Osteoblast (primary cell): ENCODE results near the gene PDIA2. TPM values are rescaled to one million over a fixed set of nuclear protein-coding genes. Genes with fewer than 3 reads are reported as not detected.
"Not testable (repeated sequence)": the region's sequence is repeated elsewhere in the genome, so short reads cannot be mapped to it uniquely, and the experiment has no call there.

Source experiments
- DNase-seq: peaks from one replicate; pipeline ENCODE4 v3.0.0; 2011; ENCODE audit warnings: low spot score, mixed read lengths; ENCODE audit not compliant: insufficient read length; ENCODE audit errors: missing footprints
- H2AFZ ChIP-seq: 2 replicates; pipeline ENCODE4 v1.6.0; 2011; ENCODE audit warnings: mild to moderate bottlenecking, low read length
- H3K27ac ChIP-seq: 2 replicates; pipeline ENCODE4 v1.5.1; 2011; ENCODE audit warnings: mild to moderate bottlenecking, low read depth, low read length, moderate library complexity
- H3K27me3 ChIP-seq: 2 replicates; pipeline ENCODE4 v1.6.0; 2012; ENCODE audit warnings: mild to moderate bottlenecking, control low read depth, inconsistent platforms, low read length, moderate library complexity; ENCODE audit not compliant: insufficient read depth
- H3K36me3 ChIP-seq: 2 replicates; pipeline ENCODE4 v1.5.1; 2011; ENCODE audit warnings: mild to moderate bottlenecking, low read length, control low read depth, moderate library complexity; ENCODE audit not compliant: insufficient read depth
- H3K4me1 ChIP-seq: 2 replicates; pipeline ENCODE4 v1.5.1; 2011; ENCODE audit warnings: mild to moderate bottlenecking, low read length, control low read depth, moderate library complexity; ENCODE audit not compliant: insufficient read depth
- H3K4me2 ChIP-seq: 2 replicates; pipeline ENCODE4 v1.6.0; 2011; ENCODE audit warnings: mild to moderate bottlenecking, low read length; ENCODE audit not compliant: insufficient read depth
- H3K4me3 ChIP-seq: fragments of 200-600 bp; sonication (generic); 3 replicates; pipeline ENCODE4 v1.5.1; 2012; ENCODE audit warnings: mild to moderate bottlenecking, low read length, inconsistent platforms; ENCODE audit not compliant: insufficient read depth
- H3K79me2 ChIP-seq: 2 replicates; pipeline ENCODE4 v1.6.0; 2012; ENCODE audit warnings: mild to moderate bottlenecking, low read length, control low read depth, inconsistent platforms; ENCODE audit not compliant: insufficient read depth
- H3K9me3 ChIP-seq: 2 replicates; pipeline ENCODE4 v1.5.1; 2011; ENCODE audit warnings: low read depth, low read length, control low read depth
- H4K20me1 ChIP-seq: 2 replicates; pipeline ENCODE4 v1.6.0; 2012; ENCODE audit warnings: mild to moderate bottlenecking, low read length, control low read depth; ENCODE audit not compliant: insufficient read depth
- total RNA-seq: library from RNA; depleted of rRNA; stranded (reverse); fragments of >200 nt; gene quantifications from 2 replicates; pipeline ENCODE4 v1.2.3, GENCODE V29; 2012
- TF ChIP-seq, protein P1 (sequence below): IDR thresholded peaks from 2 replicates; pipeline ENCODE4 v1.5.1; 2011; ENCODE audit warnings: mild to moderate bottlenecking, low read depth, low read length, moderate library complexity; ENCODE audit errors: extremely low read depth

The PDIA2 gene
- total RNA-seq, 1 donor = not detected

- no peaks in the 10 kb centered on the region for H3K36me3 ChIP-seq
- H4K20me1 ChIP-seq = peaks cover 59% of the 10 kb centered on the region
- peak; percentile 46 for DNase-seq
- no peak overlapping the region for H3K4me2 ChIP-seq
- no peaks in the 10 kb centered on the region for H3K27me3 ChIP-seq
- TF ChIP-seq, protein P1, sequence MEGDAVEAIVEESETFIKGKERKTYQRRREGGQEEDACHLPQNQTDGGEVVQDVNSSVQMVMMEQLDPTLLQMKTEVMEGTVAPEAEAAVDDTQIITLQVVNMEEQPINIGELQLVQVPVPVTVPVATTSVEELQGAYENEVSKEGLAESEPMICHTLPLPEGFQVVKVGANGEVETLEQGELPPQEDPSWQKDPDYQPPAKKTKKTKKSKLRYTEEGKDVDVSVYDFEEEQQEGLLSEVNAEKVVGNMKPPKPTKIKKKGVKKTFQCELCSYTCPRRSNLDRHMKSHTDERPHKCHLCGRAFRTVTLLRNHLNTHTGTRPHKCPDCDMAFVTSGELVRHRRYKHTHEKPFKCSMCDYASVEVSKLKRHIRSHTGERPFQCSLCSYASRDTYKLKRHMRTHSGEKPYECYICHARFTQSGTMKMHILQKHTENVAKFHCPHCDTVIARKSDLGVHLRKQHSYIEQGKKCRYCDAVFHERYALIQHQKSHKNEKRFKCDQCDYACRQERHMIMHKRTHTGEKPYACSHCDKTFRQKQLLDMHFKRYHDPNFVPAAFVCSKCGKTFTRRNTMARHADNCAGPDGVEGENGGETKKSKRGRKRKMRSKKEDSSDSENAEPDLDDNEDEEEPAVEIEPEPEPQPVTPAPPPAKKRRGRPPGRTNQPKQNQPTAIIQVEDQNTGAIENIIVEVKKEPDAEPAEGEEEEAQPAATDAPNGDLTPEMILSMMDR = no peak
- no peaks in the 10 kb centered on the region for H3K9me3 ChIP-seq
- no peak overlapping the region for H3K4me3 ChIP-seq
- H3K4me1 ChIP-seq = peaks cover 13% of the 10 kb centered on the region
- H3K27ac ChIP-seq = no peak overlapping the region
- H3K79me2 ChIP-seq = peaks cover 65% of the 10 kb centered on the region
- no peak overlapping the region for H2AFZ ChIP-seq
These were observed 42.6 kb downstream of the PDIA2 start for GRCh38 chr16:325375-326145.

- H3K79me2 ChIP-seq = peaks cover 71% of the 10 kb centered on the region
- no peak for DNase-seq
- peaks cover 49% of the 10 kb centered on the region for H4K20me1 ChIP-seq
- H2AFZ ChIP-seq = no peak overlapping the region
- no peaks in the 10 kb centered on the region for H3K27me3 ChIP-seq
- H3K27ac ChIP-seq = no peak overlapping the region
- H3K4me2 ChIP-seq = no peak overlapping the region
- TF ChIP-seq, protein P1 = no peak
- peaks cover 13% of the 10 kb centered on the region for H3K4me1 ChIP-seq
- H3K9me3 ChIP-seq = no peaks in the 10 kb centered on the region
- no peaks in the 10 kb centered on the region for H3K36me3 ChIP-seq
- no peak overlapping the region for H3K4me3 ChIP-seq
These were observed 47.8 kb downstream of the PDIA2 start for GRCh38 chr16:330741-331140.

- not testable (repeated sequence) for H3K27ac ChIP-seq, H3K9me3 ChIP-seq, H3K36me3 ChIP-seq, H3K27me3 ChIP-seq, H3K4me2 ChIP-seq, H3K4me3 ChIP-seq, H2AFZ ChIP-seq
- H3K79me2 ChIP-seq = peaks cover 76% of the 10 kb centered on the region
- H3K4me1 ChIP-seq = peaks cover 13% of the 10 kb centered on the region
- peaks cover 51% of the 10 kb centered on the region for H4K20me1 ChIP-seq
- DNase-seq = peak; percentile 38
These were observed 48.3 kb downstream of the PDIA2 start for GRCh38 chr16:331181-331814.

GRCh38 chr16:333406-334094 lies 50.6 kb downstream of the PDIA2 start:
- H3K27me3 ChIP-seq = no peaks in the 10 kb centered on the region
- TF ChIP-seq, protein P1 = no peak
- no peaks in the 10 kb centered on the region for H3K4me1 ChIP-seq
- H2AFZ ChIP-seq = no peak overlapping the region
- H3K36me3 ChIP-seq = no peaks in the 10 kb centered on the region
- no peak overlapping the region for H3K4me3 ChIP-seq
- peak; percentile 65 for DNase-seq
- H3K79me2 ChIP-seq = peaks cover 85% of the 10 kb centered on the region
- no peaks in the 10 kb centered on the region for H3K9me3 ChIP-seq
- peaks cover 54% of the 10 kb centered on the region for H4K20me1 ChIP-seq
- H3K4me2 ChIP-seq = no peak overlapping the region
- H3K27ac ChIP-seq = no peak overlapping the region

DNA sequence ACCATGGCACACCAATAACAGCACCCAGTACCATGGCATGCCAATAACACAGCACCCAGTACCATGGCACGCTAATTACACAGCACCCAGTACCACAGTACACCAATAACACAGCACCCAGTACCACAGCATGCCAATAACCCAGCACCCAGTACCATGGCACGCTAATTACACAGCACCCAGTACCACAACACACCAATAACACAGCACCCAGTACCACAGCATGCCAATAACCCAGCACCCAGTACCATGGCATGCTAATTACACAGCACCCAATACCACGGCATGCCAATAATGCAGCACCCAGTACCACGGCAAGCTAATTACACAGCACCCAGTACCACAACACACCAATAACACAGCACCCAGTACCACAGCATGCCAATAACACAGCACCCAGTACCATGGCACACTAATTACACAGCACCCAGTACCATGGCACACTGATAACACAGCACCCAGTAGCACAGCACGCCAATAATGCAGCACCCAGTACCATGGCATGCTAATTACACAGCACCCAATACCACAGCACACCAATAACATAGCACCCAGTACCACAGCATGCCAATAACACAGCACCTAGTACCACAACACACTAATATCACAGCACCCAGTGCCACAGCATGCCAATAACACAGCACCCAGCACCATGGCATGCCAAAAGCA lies 51.3 kb downstream of the PDIA2 start:
- not testable (repeated sequence) for H2AFZ ChIP-seq, H3K4me1 ChIP-seq, H3K27ac ChIP-seq, DNase-seq, H3K27me3 ChIP-seq, H3K36me3 ChIP-seq, H3K4me2 ChIP-seq, H3K4me3 ChIP-seq, H3K9me3 ChIP-seq
- peaks cover 85% of the 10 kb centered on the region for H3K79me2 ChIP-seq
- H4K20me1 ChIP-seq = peaks cover 51% of the 10 kb centered on the region
